Neuronal stem cell (in vitro differentiated cells): ENCODE measurements around the gene MAD1L1.

Experiments
- DNase-seq: peaks from one replicate; pipeline ENCODE4 v3.0.0-alpha.2; 2013; ENCODE audit warnings: low spot score
- H2AFZ ChIP-seq: one replicate; pipeline ENCODE4 v1.6.1; 2013; ENCODE audit warnings: mild to moderate bottlenecking, low read length, inconsistent platforms
- H2AK5ac ChIP-seq: 2 replicates; pipeline ENCODE4 v1.6.1; 2013; ENCODE audit warnings: low read depth, mild to moderate bottlenecking, inconsistent platforms, low read length, moderate library complexity, mixed read lengths
- H2BK120ac ChIP-seq: 2 replicates; pipeline ENCODE4 v1.6.1; 2013; ENCODE audit warnings: low read depth, mild to moderate bottlenecking, inconsistent platforms, low read length, moderate library complexity, mixed read lengths
- H2BK12ac ChIP-seq: one replicate; pipeline ENCODE4 v1.6.1; 2013; ENCODE audit warnings: low read length, inconsistent platforms
- H2BK15ac ChIP-seq: 2 replicates; pipeline ENCODE4 v1.6.1; 2013; ENCODE audit warnings: mild to moderate bottlenecking, low read length, inconsistent platforms, mixed read lengths
- H2BK5ac ChIP-seq: one replicate; pipeline ENCODE4 v1.6.1; 2013; ENCODE audit warnings: inconsistent platforms, mild to moderate bottlenecking, low read length, moderate library complexity
- H3K14ac ChIP-seq: one replicate; pipeline ENCODE4 v1.6.1; 2013; ENCODE audit warnings: low read length, inconsistent platforms
- H3K18ac ChIP-seq: 2 replicates; pipeline ENCODE4 v1.6.1; 2013; ENCODE audit warnings: low read length, inconsistent platforms
- H3K23ac ChIP-seq: 2 replicates; pipeline ENCODE4 v1.6.1; 2013; ENCODE audit warnings: low read depth, mild to moderate bottlenecking, mixed read lengths, low read length, inconsistent platforms; ENCODE audit not compliant: poor library complexity
- H3K27ac ChIP-seq: replicated peaks from 3 replicates; pipeline ENCODE4 v1.5.1; 2013; ENCODE audit warnings: low read length, inconsistent platforms
- H3K27me3 ChIP-seq, 3 experiments: 2 replicates each; pipeline ENCODE4 v1.6.1; 2013; ENCODE audit warnings: low read length in 3 of 3, mild to moderate bottlenecking in 2 of 3, inconsistent platforms in 1 of 3, low read depth in 1 of 3, mixed read lengths in 1 of 3, moderate library complexity in 1 of 3; ENCODE audit not compliant: control insufficient read depth in 3 of 3, insufficient read depth in 3 of 3
- H3K36me3 ChIP-seq, 2 donors: replicated peaks in 1 of 2; 2 replicates each; pipeline ENCODE4 v1.6.1; 2013; ENCODE audit warnings: low read length in 2 of 2; ENCODE audit not compliant: control insufficient read depth in 2 of 2, insufficient read depth in 2 of 2
- H3K4ac ChIP-seq: 2 replicates; pipeline ENCODE4 v1.6.1; 2013; ENCODE audit warnings: inconsistent platforms, mild to moderate bottlenecking, low read length, moderate library complexity
- H3K4me1 ChIP-seq, 2 donors: 1 replicate in 1 of 2; 2 replicates in 1 of 2; pipeline ENCODE4 v1.6.1; 2013; ENCODE audit warnings: low read length in 2 of 2, low read depth in 1 of 2; ENCODE audit not compliant: control insufficient read depth in 2 of 2, insufficient read depth in 1 of 2
- H3K4me2 ChIP-seq: one replicate; pipeline ENCODE4 v1.6.1; 2013; ENCODE audit warnings: mild to moderate bottlenecking, low read length, inconsistent platforms; ENCODE audit not compliant: insufficient read depth, poor library complexity, severe bottlenecking
- H3K4me3 ChIP-seq, 2 donors: 2 replicates each; pipeline ENCODE4 v1.5.1; 2013; ENCODE audit warnings: low read length in 2 of 2, mild to moderate bottlenecking in 2 of 2, inconsistent platforms in 1 of 2, moderate library complexity in 1 of 2
- H3K79me1 ChIP-seq: one replicate; pipeline ENCODE4 v1.6.1; 2013; ENCODE audit warnings: low read depth, mild to moderate bottlenecking, inconsistent platforms, low read length, moderate library complexity
- H3K9ac ChIP-seq: one replicate; pipeline ENCODE4 v1.6.1; 2013; ENCODE audit warnings: mild to moderate bottlenecking, low read depth, low read length, inconsistent platforms; ENCODE audit not compliant: poor library complexity
- H3K9me3 ChIP-seq, 2 donors: replicated peaks in 1 of 2; 2 replicates each; pipeline versions ENCODE3 to v1.6.1; 2013; ENCODE audit warnings: low read length in 2 of 2, mild to moderate bottlenecking in 2 of 2, inconsistent platforms in 1 of 2, low read depth in 1 of 2, mixed read lengths in 1 of 2, moderate library complexity in 1 of 2; ENCODE audit not compliant: control insufficient read depth in 2 of 2, insufficient read depth in 1 of 2
- H4K8ac ChIP-seq: one replicate; pipeline ENCODE4 v1.6.1; 2013; ENCODE audit warnings: low read depth, mild to moderate bottlenecking, inconsistent platforms, low read length, moderate library complexity
- H4K91ac ChIP-seq: one replicate; pipeline ENCODE4 v1.6.1; 2013; ENCODE audit warnings: low read length, low read depth, mild to moderate bottlenecking, inconsistent platforms; ENCODE audit not compliant: poor library complexity
- WGBS, 2 donors: extraction: QIAGEN DNeasy Blood & Tissue Kit; methylation state at CpG; one replicate each; pipeline ENCODE4 v1.1.7; 2013; ENCODE audit warnings: missing lambda C conversion rate in 2 of 2, mixed read lengths in 1 of 2; ENCODE audit not compliant: insufficient read length in 2 of 2, insufficient replicate concordance in 1 of 2; ENCODE audit errors: extremely low coverage in 2 of 2; 5-methylcytosine and 5-hydroxymethylcytosine counted together

MAD1L1 gene

GRCh38 chr7:1864161-1864940 lies 368.4 kb downstream of the MAD1L1 start:
- H3K9ac ChIP-seq, result no peak overlapping the region
- H2BK15ac ChIP-seq, result no peak overlapping the region
- H3K14ac ChIP-seq, result no peak overlapping the region
- peak; percentile 45 for DNase-seq
- H4K91ac ChIP-seq, result no peak overlapping the region
- no peak overlapping the region for H3K4ac ChIP-seq
- H4K8ac ChIP-seq, result no peak overlapping the region
- no peak overlapping the region for H3K27ac ChIP-seq
- H3K9me3 ChIP-seq, result no peaks in the 10 kb centered on the region
- H3K36me3 ChIP-seq, result no peaks in the 10 kb centered on the region
- no peak overlapping the region for H2BK120ac ChIP-seq
- H3K27me3 ChIP-seq, result no peaks in the 10 kb centered on the region
- no peak overlapping the region for H2AFZ ChIP-seq
- no peak overlapping the region for H3K4me2 ChIP-seq
- no peak overlapping the region for H2BK5ac ChIP-seq
- H3K18ac ChIP-seq, result peak overlapping the region; percentile 33
- no peak overlapping the region for H3K23ac ChIP-seq
- WGBS, 2 donors, result no CpG with 5 or more reads among the region's 25 CpGs
- peaks cover 13% of the 10 kb centered on the region for H3K79me1 ChIP-seq
- H2AK5ac ChIP-seq, result peak overlapping the region; percentile 96
- peaks cover 12 to 15% of the 10 kb centered on the region in 2 donors for H3K4me1 ChIP-seq
- H3K4me3 ChIP-seq, result no peak overlapping the region
- H2BK12ac ChIP-seq, result no peak overlapping the region

- no peak overlapping the region for H2BK120ac ChIP-seq
Measured at GRCh38 chr7:1863091-1863900, 369.4 kb downstream of the MAD1L1 start.

GRCh38 chr7:1862560-1862959 lies 370.2 kb downstream of the MAD1L1 start:
- H3K4me3 ChIP-seq, result no peak overlapping the region
- H2BK5ac ChIP-seq, result no peak overlapping the region
- H3K18ac ChIP-seq, result peak overlapping the region; percentile 94
- WGBS, 2 donors, result no CpG with 5 or more reads among the region's 9 CpGs
- no peak overlapping the region for H3K4ac ChIP-seq
- no peaks in the 10 kb centered on the region for H3K9me3 ChIP-seq
- no peak overlapping the region for H2AFZ ChIP-seq
- H3K36me3 ChIP-seq, result no peaks in the 10 kb centered on the region
- H3K4me2 ChIP-seq, result no peak overlapping the region
- H3K14ac ChIP-seq, result peak overlapping the region; percentile 21
- H3K27ac ChIP-seq, result no peak overlapping the region
- H2AK5ac ChIP-seq, result peak overlapping the region; percentile 84
- no peak overlapping the region for H2BK12ac ChIP-seq
- H3K4me1 ChIP-seq, result peaks cover 12 to 15% of the 10 kb centered on the region in 2 donors
- no peak overlapping the region for H4K91ac ChIP-seq
- no peaks in the 10 kb centered on the region for H3K27me3 ChIP-seq
- no peak overlapping the region for H3K9ac ChIP-seq
- H4K8ac ChIP-seq, result no peak overlapping the region
- peaks cover 13% of the 10 kb centered on the region for H3K79me1 ChIP-seq
- H3K23ac ChIP-seq, result peak overlapping the region; percentile 44
- H2BK120ac ChIP-seq, result no peak overlapping the region
- no peak for DNase-seq
- H2BK15ac ChIP-seq, result no peak overlapping the region

More at GRCh38 chr7:1863091-1863900, 369.4 kb downstream of the MAD1L1 start:
- no peak overlapping the region for H3K4ac ChIP-seq
- H3K23ac ChIP-seq, result peak overlapping the region; percentile 44
- no peak overlapping the region for H4K91ac ChIP-seq
- no peak overlapping the region for H3K4me2 ChIP-seq
- peak overlapping the region; percentile 30 for H3K9ac ChIP-seq
- no peaks in the 10 kb centered on the region for H3K9me3 ChIP-seq
- H2BK5ac ChIP-seq, result peak overlapping the region; percentile 60
- DNase-seq, result no peak
- no peaks in the 10 kb centered on the region for H3K36me3 ChIP-seq
- H2BK12ac ChIP-seq, result no peak overlapping the region
- peak overlapping the region; percentile 21 for H3K14ac ChIP-seq
- H3K18ac ChIP-seq, result peak overlapping the region; percentile 94
- H3K27ac ChIP-seq, result no peak overlapping the region
- H2BK15ac ChIP-seq, result no peak overlapping the region
- H2AFZ ChIP-seq, result no peak overlapping the region
- peak overlapping the region; percentile 84 for H2AK5ac ChIP-seq
- peaks cover 13% of the 10 kb centered on the region for H3K79me1 ChIP-seq
- no peaks in the 10 kb centered on the region for H3K27me3 ChIP-seq
- H3K4me1 ChIP-seq, result peaks cover 12 to 15% of the 10 kb centered on the region in 2 donors
- H3K4me3 ChIP-seq, result no peak overlapping the region
- H4K8ac ChIP-seq, result no peak overlapping the region
- no CpG with 5 or more reads among the region's 40 CpGs for WGBS, 2 donors
